Large intestine (tissue), 3 donors: ENCODE results near the gene ZNF550. TPM values are rescaled to one million over a fixed set of nuclear protein-coding genes. Genes with fewer than 3 reads are reported as not detected.
"Not testable (repeated sequence)": the region's sequence is repeated elsewhere in the genome, so short reads cannot be mapped to it uniquely, and the experiment has no call there.

Experiments
- DNase-seq, 2 donors: peaks; one replicate each; pipeline versions ENCODE4 v3.0.0 to v3.0.0-alpha.2; 2013
- H3K27ac ChIP-seq: one replicate; pipeline ENCODE4 v1.5.1; 2013; ENCODE audit warnings: low read length
- H3K27me3 ChIP-seq: 2 replicates; pipeline ENCODE4 v1.6.1; 2013; ENCODE audit warnings: low read length; ENCODE audit not compliant: control insufficient read depth, insufficient read depth
- H3K36me3 ChIP-seq: 2 replicates; pipeline ENCODE4 v1.6.1; 2013; ENCODE audit warnings: low read length; ENCODE audit not compliant: control insufficient read depth, insufficient read depth
- H3K4me1 ChIP-seq: one replicate; pipeline ENCODE4 v1.6.1; 2013; ENCODE audit warnings: low read length; ENCODE audit not compliant: control insufficient read depth, insufficient read depth
- H3K4me3 ChIP-seq: one replicate; pipeline ENCODE4 v1.5.1; 2013; ENCODE audit warnings: low read length
- H3K9me3 ChIP-seq: one replicate; pipeline ENCODE4 v1.6.1; 2013; ENCODE audit warnings: mild to moderate bottlenecking, low read depth, low read length, moderate library complexity; ENCODE audit not compliant: control insufficient read depth
- WGBS: methylation state at CpG from one replicate; pipeline ENCODE4 v1.1.5; 2013; ENCODE audit warnings: low lambda C conversion rate; ENCODE audit not compliant: insufficient coverage; 5-methylcytosine and 5-hydroxymethylcytosine counted together
- polyA plus RNA-seq: library from polyadenylated mRNA; unstranded; fragments of 120-200 nt; gene quantifications from one replicate; pipeline ENCODE4 v1.2.1, GENCODE V29; 2013

ZNF550 gene
- polyA plus RNA-seq, 1 donor, result 16.2 TPM

GRCh38 chr19:57537953-57538547 is 21.6 kb downstream of the ZNF550 start:
- H3K4me1 ChIP-seq, result no peaks in the 10 kb centered on the region
- H3K27ac ChIP-seq, result no peak overlapping the region
- peaks cover 75% of the 10 kb centered on the region for H3K36me3 ChIP-seq
- no peak overlapping the region for H3K4me3 ChIP-seq
- WGBS, result no CpG with 5 or more reads among the region's 7 CpGs
- no peaks in the 10 kb centered on the region for H3K27me3 ChIP-seq
- peaks cover 58% of the 10 kb centered on the region for H3K9me3 ChIP-seq
- peak in 1 of 2 donors; percentile 24 for DNase-seq

- Histone ChIP-seq H3K36me3 (peaks cover 15% of the 10 kb centered on the region), H3K9me3 (peaks cover 12% of the 10 kb centered on the region), H3K27ac (peak within 1 kb of the TSS; percentile 73), H3K4me1 (no peaks in the 10 kb centered on the region), H3K4me3 (peak within 1 kb of the TSS; percentile 94), H3K27me3 (no peaks in the 10 kb centered on the region)
- WGBS, result no CpG with 5 or more reads among the region's 64 CpGs
- DNase-seq, result peak; percentile 91 to 95
These were observed 32.4 kb downstream of the ZNF550 start, which contains the start of gene ZNF549 for GRCh38 chr19:57527136-57527881. ZNF549 (plus strand) TSS chr19:57527356; CDS start chr19:57527574, 218 bp downstream.

- not testable (repeated sequence) for H3K27ac ChIP-seq, H3K27me3 ChIP-seq, H3K9me3 ChIP-seq, DNase-seq, H3K4me3 ChIP-seq, H3K4me1 ChIP-seq, H3K36me3 ChIP-seq
- WGBS, result no CpG with 5 or more reads among the region's 4 CpGs
These were observed 41.6 kb downstream of the ZNF550 start for GRCh38 chr19:57518021-57518420.

GRCh38 chr19:57515255-57515654 is 44.4 kb downstream of the ZNF550 start:
- H3K27ac ChIP-seq, result no peak overlapping the region
- WGBS, result no CpG with 5 or more reads among the region's 5 CpGs
- H3K27me3 ChIP-seq, result no peaks in the 10 kb centered on the region
- H3K36me3 ChIP-seq, result no peaks in the 10 kb centered on the region
- no peak for DNase-seq
- H3K9me3 ChIP-seq, result peaks cover 24% of the 10 kb centered on the region
- no peaks in the 10 kb centered on the region for H3K4me1 ChIP-seq
- H3K4me3 ChIP-seq, result no peak overlapping the region

- WGBS, result no CpG with 5 or more reads among the region's 6 CpGs
- no peak for DNase-seq
- Histone ChIP-seq H3K4me1 (no peaks in the 10 kb centered on the region), H3K4me3 (no peak overlapping the region), H3K27me3 (no peaks in the 10 kb centered on the region), H3K36me3 (peaks cover 4% of the 10 kb centered on the region), H3K27ac (no peak overlapping the region), H3K9me3 (peaks cover 28% of the 10 kb centered on the region)
These were observed 46.8 kb downstream of the ZNF550 start for GRCh38 chr19:57512845-57513244.

- H3K27me3 ChIP-seq, result no peaks in the 10 kb centered on the region
- H3K27ac ChIP-seq, result no peak overlapping the region
- peaks cover 29% of the 10 kb centered on the region for H3K9me3 ChIP-seq
- no peaks in the 10 kb centered on the region for H3K4me1 ChIP-seq
- no peak overlapping the region for H3K4me3 ChIP-seq
- H3K36me3 ChIP-seq, result peaks cover 15% of the 10 kb centered on the region
- no peak for DNase-seq
These were observed 48.2 kb downstream of the ZNF550 start for GRCh38 chr19:57511484-57511883.

GRCh38 chr19:57506163-57506562 is 53.5 kb downstream of the ZNF550 start:
- H3K36me3 ChIP-seq, result peaks cover 38% of the 10 kb centered on the region
- H3K9me3 ChIP-seq, result peaks cover 26% of the 10 kb centered on the region
- WGBS, result no CpG with 5 or more reads among the region's 4 CpGs
- H3K27ac ChIP-seq, result no peak overlapping the region
- no peak overlapping the region for H3K4me3 ChIP-seq
- no peaks in the 10 kb centered on the region for H3K4me1 ChIP-seq
- no peaks in the 10 kb centered on the region for H3K27me3 ChIP-seq
- DNase-seq, result no peak

GRCh38 chr19:57500400-57500799 is 59.3 kb downstream of the ZNF550 start:
- not testable (repeated sequence) for DNase-seq, H3K27me3 ChIP-seq, H3K27ac ChIP-seq, H3K4me1 ChIP-seq, H3K4me3 ChIP-seq
- WGBS, result 10% methylated on average over 1 of the region's 4 CpGs
- H3K9me3 ChIP-seq, result peaks cover 19% of the 10 kb centered on the region
- H3K36me3 ChIP-seq, result peaks cover 12% of the 10 kb centered on the region

- H3K4me1 ChIP-seq, H3K36me3 ChIP-seq, H3K27me3 ChIP-seq: not testable (repeated sequence)
- Histone ChIP-seq H3K9me3 (peaks cover 21% of the 10 kb centered on the region), H3K4me3 (peak within 1 kb of the TSS; percentile 78), H3K27ac (peak within 1 kb of the TSS; percentile 60)
- no CpG with 5 or more reads among the region's 69 CpGs for WGBS
- DNase-seq, result peak; percentile 95 to 96
These were observed 59.8 kb downstream of the ZNF550 start, which contains the start of gene ZNF773 for GRCh38 chr19:57499680-57500395. ZNF773 (plus strand) TSS chr19:57499938; CDS start chr19:57500081, 143 bp downstream.

GRCh38 chr19:57499332-57499679 is 60.4 kb downstream of the ZNF550 start:
- DNase-seq, H3K27ac ChIP-seq, H3K36me3 ChIP-seq, H3K4me3 ChIP-seq, H3K27me3 ChIP-seq, H3K4me1 ChIP-seq: not testable (repeated sequence)
- H3K9me3 ChIP-seq, result peaks cover 21% of the 10 kb centered on the region
